Measurements from ENCODE around the gene TSPAN18. TPM values are rescaled to one million over a fixed set of nuclear protein-coding genes. Genes with fewer than 3 reads are reported as not detected.

Gene TSPAN18
- total RNA-seq, 1 donor from 2014 or later = 5.2 TPM

DNA sequence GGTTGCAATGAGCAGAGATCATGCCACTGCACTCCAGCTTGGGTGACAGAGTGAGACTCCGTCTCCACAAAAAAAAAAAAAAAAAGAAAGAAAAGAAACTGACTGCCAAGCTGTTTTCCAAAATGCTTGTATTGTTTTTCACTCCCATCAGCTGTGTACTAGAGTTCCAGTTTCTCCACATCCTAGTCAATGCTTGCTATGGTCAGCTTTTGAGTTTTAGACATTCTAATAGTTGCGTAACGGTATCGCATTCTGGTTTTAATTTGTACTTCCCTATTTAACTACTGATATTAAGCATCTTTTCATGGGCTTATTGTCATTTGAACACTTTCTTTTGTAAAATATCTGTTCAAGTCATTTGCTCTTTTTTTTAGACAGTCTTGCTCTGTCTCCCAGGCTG lies 55.7 kb downstream of the TSPAN18 start:
- TF ChIP-seq, protein P1, sequence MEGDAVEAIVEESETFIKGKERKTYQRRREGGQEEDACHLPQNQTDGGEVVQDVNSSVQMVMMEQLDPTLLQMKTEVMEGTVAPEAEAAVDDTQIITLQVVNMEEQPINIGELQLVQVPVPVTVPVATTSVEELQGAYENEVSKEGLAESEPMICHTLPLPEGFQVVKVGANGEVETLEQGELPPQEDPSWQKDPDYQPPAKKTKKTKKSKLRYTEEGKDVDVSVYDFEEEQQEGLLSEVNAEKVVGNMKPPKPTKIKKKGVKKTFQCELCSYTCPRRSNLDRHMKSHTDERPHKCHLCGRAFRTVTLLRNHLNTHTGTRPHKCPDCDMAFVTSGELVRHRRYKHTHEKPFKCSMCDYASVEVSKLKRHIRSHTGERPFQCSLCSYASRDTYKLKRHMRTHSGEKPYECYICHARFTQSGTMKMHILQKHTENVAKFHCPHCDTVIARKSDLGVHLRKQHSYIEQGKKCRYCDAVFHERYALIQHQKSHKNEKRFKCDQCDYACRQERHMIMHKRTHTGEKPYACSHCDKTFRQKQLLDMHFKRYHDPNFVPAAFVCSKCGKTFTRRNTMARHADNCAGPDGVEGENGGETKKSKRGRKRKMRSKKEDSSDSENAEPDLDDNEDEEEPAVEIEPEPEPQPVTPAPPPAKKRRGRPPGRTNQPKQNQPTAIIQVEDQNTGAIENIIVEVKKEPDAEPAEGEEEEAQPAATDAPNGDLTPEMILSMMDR (IDR thresholded peaks at IDR 0.05; ENCODE audit: insufficient read depth, low read length, poor library complexity, severe bottlenecking) = no peak
- Histone ChIP-seq H3K4me3 (ENCODE audit: low read depth, low read length) (no peak overlapping the region), H3K27me3 (ENCODE audit: control insufficient read depth, insufficient read depth, low read length) (peaks cover 13% of the 10 kb centered on the region), H3K36me3 (ENCODE audit: control insufficient read depth, insufficient read depth, low read length) (no peaks in the 10 kb centered on the region)
- no peak for DNase-seq (ENCODE audit: low read depth)

DNA sequence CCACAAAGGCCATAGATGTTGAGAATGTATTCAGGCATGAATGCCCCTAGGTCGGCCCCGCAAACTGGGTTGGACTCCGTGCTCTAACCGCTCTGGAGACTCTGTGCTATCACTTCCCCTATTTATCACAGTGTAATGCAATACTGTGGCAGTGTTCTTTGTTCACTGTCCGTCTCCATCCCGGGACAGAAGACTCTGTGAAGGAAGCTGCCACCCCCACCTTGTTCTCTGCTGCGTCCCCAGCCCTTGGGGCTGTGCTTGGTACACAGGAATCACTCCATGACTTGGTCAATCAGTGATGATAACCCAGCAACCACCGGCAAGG lies 57.6 kb downstream of the TSPAN18 start:
- H3K27me3 ChIP-seq (ENCODE audit: control insufficient read depth, insufficient read depth, low read length) = peaks cover 17% of the 10 kb centered on the region
- TF ChIP-seq, protein P1 (IDR thresholded peaks at IDR 0.05; ENCODE audit: insufficient read depth, low read length, poor library complexity, severe bottlenecking) = no peak
- no peak for DNase-seq (ENCODE audit: low read depth)

DNA sequence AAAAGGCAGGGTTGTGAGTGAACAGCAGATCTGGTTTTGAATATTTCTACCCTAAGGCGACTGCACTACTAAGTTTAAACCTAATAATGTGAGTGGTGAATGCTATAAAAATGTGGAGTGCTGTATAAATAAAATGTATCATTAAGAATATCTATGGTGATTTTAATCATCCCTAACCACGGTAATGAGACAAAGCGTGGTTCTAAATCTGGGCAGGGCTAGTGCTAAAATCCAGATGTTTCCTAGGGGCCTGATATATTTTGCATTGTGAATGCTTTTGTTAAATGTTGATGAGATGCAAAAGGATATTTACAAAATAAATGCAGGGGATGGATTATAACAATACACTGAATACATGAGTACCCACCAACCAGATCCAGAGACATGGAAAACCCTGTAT lies 58.1 kb downstream of the TSPAN18 start:
- no peaks in the 10 kb centered on the region for H3K36me3 ChIP-seq (ENCODE audit: control insufficient read depth, insufficient read depth, low read length)
- TF ChIP-seq, protein P1 (IDR thresholded peaks at IDR 0.05; ENCODE audit: insufficient read depth, low read length, poor library complexity, severe bottlenecking) = no peak
- no peak overlapping the region for H3K4me3 ChIP-seq (ENCODE audit: low read depth, low read length)
- peaks cover 17% of the 10 kb centered on the region for H3K27me3 ChIP-seq (ENCODE audit: control insufficient read depth, insufficient read depth, low read length)
- no peak for DNase-seq (ENCODE audit: low read depth)

More for the DNA sequence above, 57.6 kb downstream of the TSPAN18 start:
- H3K4me3 ChIP-seq (ENCODE audit: low read depth, low read length) = no peak overlapping the region
- no peaks in the 10 kb centered on the region for H3K36me3 ChIP-seq (ENCODE audit: control insufficient read depth, insufficient read depth, low read length)

DNA sequence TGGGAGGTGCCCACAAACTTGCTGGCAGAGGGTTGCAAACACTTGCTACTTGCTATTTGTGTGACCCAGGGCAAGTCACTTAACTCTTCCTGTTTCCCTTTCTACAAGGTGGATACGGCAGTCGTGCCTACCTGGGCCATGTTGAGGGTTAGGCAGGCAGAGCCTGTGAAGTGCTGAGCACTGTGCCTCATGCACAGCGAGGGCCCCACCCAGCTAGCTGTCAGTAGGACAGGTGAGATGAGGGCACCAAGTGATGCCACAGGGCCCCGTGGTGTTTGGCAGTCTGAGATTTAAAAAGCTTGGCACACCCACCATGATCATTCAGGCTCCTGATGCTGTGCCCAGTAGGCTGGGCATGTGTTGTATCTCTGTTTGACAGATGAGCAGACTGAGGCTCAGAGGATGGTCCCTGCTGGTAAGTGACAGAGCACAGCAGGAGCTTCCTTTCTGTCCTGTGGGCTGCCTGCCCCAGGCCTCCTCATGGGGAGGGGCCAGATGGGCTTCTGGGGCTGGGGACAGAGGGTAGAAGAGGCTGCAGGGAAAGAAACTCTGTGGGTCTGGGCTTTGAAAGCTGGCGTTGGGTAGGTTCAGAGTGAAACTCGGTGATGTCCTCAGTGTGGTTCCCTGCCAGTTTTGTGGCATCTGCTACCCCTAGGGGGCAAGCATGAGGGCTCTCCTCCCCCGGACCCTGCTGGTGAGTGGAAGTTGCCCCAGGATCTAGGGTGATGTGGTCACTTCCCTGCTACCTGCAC lies 59.3 kb downstream of the TSPAN18 start:
- Histone ChIP-seq H3K36me3 (ENCODE audit: control insufficient read depth, insufficient read depth, low read length) (no peaks in the 10 kb centered on the region), H3K4me3 (ENCODE audit: low read depth, low read length) (no peak overlapping the region), H3K27me3 (ENCODE audit: control insufficient read depth, insufficient read depth, low read length) (peaks cover 17% of the 10 kb centered on the region)
- DNase-seq (ENCODE audit: low read depth) = no peak
- TF ChIP-seq, protein P1 (IDR thresholded peaks at IDR 0.05; ENCODE audit: insufficient read depth, low read length, poor library complexity, severe bottlenecking) = peak; percentile 20

DNA sequence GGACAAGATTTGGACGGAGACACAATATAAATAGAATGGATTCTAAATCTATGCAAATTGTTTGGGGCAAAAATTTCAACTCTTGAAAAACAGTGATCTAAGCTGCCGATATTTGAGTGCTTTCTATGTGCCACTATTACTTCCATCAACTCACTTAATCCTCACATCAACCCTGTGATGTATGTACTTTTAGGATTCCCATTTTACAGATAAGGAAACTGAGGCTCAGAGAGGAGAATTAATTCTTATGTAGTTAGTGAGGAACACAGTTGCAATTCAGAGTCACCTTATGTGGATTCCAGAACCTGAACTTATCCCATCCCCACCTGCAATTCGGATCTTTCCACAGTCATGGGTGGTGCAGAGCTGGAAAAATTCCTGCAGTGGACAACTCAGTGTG lies 60.3 kb downstream of the TSPAN18 start:
- no peak for DNase-seq (ENCODE audit: low read depth)
- Histone ChIP-seq H3K4me3 (ENCODE audit: low read depth, low read length) (no peak overlapping the region), H3K36me3 (ENCODE audit: control insufficient read depth, insufficient read depth, low read length) (no peaks in the 10 kb centered on the region), H3K27me3 (ENCODE audit: control insufficient read depth, insufficient read depth, low read length) (peaks cover 17% of the 10 kb centered on the region)
- TF ChIP-seq, protein P1 (IDR thresholded peaks at IDR 0.05; ENCODE audit: insufficient read depth, low read length, poor library complexity, severe bottlenecking) = no peak

DNA sequence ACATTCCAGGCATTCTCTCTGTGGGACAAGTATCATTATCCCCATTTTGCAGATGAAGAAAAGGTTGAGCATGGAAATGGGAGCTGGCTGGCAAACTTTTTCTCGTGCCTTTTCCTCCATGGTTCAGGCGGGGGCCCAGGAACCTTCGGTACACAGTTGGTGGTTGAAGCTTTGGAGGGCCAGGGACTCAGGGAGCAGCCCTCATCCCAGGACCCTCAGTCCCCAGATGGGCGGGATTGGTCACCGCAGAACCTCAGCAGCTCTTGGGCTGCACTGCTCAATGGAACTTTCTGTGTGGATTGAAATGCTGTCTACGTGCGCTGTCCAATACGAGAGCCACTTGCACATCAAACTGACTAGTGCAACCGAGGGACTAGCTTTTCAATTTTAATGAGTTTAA lies 61.2 kb downstream of the TSPAN18 start:
- DNase-seq (ENCODE audit: low read depth) = no peak
- TF ChIP-seq, protein P1 (IDR thresholded peaks at IDR 0.05; ENCODE audit: insufficient read depth, low read length, poor library complexity, severe bottlenecking) = no peak
- Histone ChIP-seq H3K4me3 (ENCODE audit: low read depth, low read length) (no peak overlapping the region), H3K36me3 (ENCODE audit: control insufficient read depth, insufficient read depth, low read length) (no peaks in the 10 kb centered on the region), H3K27me3 (ENCODE audit: control insufficient read depth, insufficient read depth, low read length) (peaks cover 24% of the 10 kb centered on the region)

All from kidney epithelial cell (primary cell).